ENCODE measurements around the gene C1orf116.

The C1orf116 gene

DNA sequence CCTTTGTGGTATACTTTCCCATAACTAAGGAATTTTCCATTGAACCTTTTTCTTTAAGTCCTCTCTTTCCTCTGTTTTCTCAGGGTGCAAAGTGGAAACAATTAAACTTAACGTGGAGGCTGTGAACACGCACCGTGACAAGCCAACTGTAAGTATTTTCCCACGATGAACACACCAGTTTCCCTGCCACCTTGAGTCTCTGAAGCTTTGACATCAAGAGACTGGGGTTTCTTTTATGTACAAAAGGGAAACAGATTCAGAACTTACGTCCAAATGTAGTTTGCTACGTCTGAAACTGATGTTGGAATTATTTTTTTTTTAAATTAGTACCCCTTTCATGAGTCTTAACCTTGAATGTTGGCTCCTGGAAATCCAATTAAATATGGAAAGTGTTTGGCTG is 38.9 kb upstream of the C1orf116 start:
- H3K9me3 ChIP-seq (ENCODE audit: low read length), result no peaks in the 10 kb centered on the region
- H3K27ac ChIP-seq (ENCODE audit: low read depth, low read length), result no peak overlapping the region
- H3K27me3 ChIP-seq (ENCODE audit: control insufficient read depth in 1 of 2, insufficient read depth in 2 of 2, low read length in 2 of 2), result no peaks in the 10 kb centered on the region
- no peaks in the 10 kb centered on the region for H3K4me1 ChIP-seq (ENCODE audit: insufficient read depth, low read length)
- H3K4me3 ChIP-seq (ENCODE audit: low read depth in 1 of 2, low read length in 2 of 2), result no peak overlapping the region
- no peak overlapping the region for H3K9ac ChIP-seq (ENCODE audit: low read length)
- H3K36me3 ChIP-seq (ENCODE audit: insufficient read depth, low read length), result peaks cover 41% of the 10 kb centered on the region

DNA sequence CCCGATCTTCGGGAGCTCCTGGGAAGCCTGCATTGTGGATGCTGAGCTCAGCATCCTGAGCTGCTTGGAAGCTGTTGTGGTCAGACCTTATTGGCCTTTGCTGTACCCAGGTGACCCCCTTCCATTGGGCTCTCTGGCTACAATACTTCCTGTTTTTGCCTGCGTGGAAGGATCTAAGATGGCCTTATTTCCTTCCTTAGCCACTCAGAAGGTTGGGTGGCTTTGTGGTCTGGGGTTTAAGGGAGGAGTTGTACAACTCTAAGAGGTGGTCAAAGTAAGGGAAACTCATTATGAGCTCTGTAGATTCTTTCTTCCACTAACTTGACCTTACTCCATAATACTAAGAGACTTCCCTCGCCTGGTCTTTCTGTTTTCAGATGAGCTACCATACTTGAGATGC is 38.3 kb upstream of the C1orf116 start:
- Histone ChIP-seq H3K4me1 (ENCODE audit: insufficient read depth, low read length) (no peaks in the 10 kb centered on the region), H3K27ac (ENCODE audit: low read depth, low read length) (no peak overlapping the region), H3K9me3 (ENCODE audit: low read length) (no peaks in the 10 kb centered on the region), H3K27me3 (ENCODE audit: control insufficient read depth in 1 of 2, insufficient read depth in 2 of 2, low read length in 2 of 2) (no peaks in the 10 kb centered on the region), H3K36me3 (ENCODE audit: insufficient read depth, low read length) (peaks cover 46% of the 10 kb centered on the region), H3K4me3 (ENCODE audit: low read depth in 1 of 2, low read length in 2 of 2) (no peak overlapping the region), H3K9ac (ENCODE audit: low read length) (no peak overlapping the region)

DNA sequence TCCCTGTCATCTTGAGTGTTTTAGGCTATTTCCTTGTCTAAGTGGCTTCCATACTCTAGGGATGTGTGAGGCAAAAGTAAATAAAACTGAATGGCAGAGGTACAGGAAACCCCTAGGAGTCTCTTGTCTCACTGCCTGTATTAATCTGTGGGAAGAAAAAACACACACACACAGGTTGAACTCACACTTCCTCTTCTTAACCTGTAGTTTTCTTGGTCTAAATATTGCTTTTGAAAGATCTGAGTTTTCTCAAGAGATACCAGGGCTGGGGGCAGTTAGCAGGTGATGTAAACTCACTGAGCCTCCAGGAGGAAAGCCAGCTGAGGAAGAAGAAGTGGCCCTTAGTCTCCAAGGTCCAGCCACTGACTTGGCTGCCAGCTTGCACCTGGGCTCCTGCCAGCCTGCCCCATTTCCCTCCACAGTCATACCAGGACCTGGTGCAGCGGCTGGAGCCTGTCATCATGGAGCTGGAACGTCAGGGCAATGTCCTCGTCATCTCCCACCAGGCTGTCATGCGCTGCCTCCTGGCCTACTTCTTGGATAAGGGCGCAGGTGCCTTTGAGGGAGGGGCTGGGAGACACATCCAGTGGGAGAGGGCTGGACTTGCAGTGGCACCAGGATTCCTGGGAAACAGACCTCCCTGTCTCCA is 37.4 kb upstream of the C1orf116 start:
- Histone ChIP-seq H3K36me3 (ENCODE audit: insufficient read depth, low read length) (peaks cover 46% of the 10 kb centered on the region), H3K4me1 (ENCODE audit: insufficient read depth, low read length) (no peaks in the 10 kb centered on the region), H3K27me3 (ENCODE audit: control insufficient read depth in 1 of 2, insufficient read depth in 2 of 2, low read length in 2 of 2) (no peaks in the 10 kb centered on the region), H3K4me3 (ENCODE audit: low read depth in 1 of 2, low read length in 2 of 2) (no peak overlapping the region), H3K9ac (ENCODE audit: low read length) (no peak overlapping the region), H3K9me3 (ENCODE audit: low read length) (no peaks in the 10 kb centered on the region), H3K27ac (ENCODE audit: low read depth, low read length) (no peak overlapping the region)

DNA sequence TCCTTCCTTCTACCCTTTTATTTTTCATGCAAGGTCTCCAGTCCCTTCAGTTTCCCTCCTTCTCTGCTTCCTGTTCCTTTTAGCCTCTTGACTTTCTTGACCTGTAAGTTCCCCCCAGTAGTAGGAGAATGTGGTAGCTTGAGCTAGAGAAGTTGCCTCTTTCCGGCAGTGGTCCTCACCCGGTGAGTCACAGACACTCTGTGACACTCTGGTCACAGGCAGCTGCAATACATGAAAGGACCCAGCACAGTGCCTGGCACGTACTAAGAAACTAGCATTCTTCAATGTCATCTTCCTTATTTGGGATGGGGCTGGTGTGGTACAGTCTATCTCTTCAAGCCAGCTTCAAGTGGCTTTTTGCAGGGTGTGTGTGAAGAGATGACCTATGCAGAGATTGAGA is 36.5 kb upstream of the C1orf116 start:
- H3K4me3 ChIP-seq (ENCODE audit: low read depth in 1 of 2, low read length in 2 of 2), result no peak overlapping the region
- no peak overlapping the region for H3K9ac ChIP-seq (ENCODE audit: low read length)

DNA sequence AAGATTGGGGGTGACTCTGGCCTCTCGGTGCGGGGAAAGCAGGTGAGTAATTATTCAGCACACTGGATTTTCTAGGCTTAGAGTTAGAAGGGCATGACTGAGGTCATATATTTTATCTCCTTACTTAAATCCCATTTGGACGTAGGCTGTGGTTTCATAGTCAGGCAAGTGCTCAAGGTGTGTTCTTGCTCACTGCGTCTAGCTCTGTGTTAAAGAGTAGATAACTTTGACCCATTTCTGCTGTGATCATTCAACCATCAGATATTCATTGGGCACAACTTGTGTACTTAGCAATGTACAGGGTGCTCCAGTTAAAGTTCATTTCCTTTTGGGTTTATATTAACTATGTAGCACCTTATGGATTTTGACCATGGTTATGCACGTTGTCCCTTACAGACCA is 35.1 kb upstream of the C1orf116 start:
- H3K9ac ChIP-seq (ENCODE audit: low read length), result no peak overlapping the region

More for the DNA sequence above, 36.5 kb upstream of the C1orf116 start:
- H3K36me3 ChIP-seq (ENCODE audit: insufficient read depth, low read length), result peaks cover 46% of the 10 kb centered on the region
- no peaks in the 10 kb centered on the region for H3K9me3 ChIP-seq (ENCODE audit: low read length)
- no peaks in the 10 kb centered on the region for H3K4me1 ChIP-seq (ENCODE audit: insufficient read depth, low read length)
- H3K27me3 ChIP-seq (ENCODE audit: control insufficient read depth in 1 of 2, insufficient read depth in 2 of 2, low read length in 2 of 2), result no peaks in the 10 kb centered on the region
- no peak overlapping the region for H3K27ac ChIP-seq (ENCODE audit: low read depth, low read length)

DNA sequence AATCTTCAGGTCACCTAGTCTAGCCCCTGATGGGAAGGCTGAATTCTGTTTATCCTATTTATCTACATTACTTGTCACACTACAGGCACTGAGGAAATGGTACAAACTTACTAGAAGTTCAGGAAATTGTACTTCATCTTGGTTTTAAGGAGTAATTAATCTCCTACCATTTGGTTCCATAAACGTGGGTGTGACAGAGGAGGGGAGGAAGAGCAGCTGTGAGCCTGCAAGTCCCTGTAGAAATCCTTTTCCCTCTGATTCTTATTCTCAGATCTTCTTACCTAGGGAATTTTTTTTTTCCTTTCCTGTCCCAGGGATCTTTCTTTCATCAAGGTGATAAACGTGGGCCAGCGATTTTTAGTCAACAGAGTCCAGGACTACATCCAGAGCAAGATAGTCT is 34.6 kb upstream of the C1orf116 start:
- Histone ChIP-seq H3K4me1 (ENCODE audit: insufficient read depth, low read length) (no peaks in the 10 kb centered on the region), H3K27me3 (ENCODE audit: control insufficient read depth in 1 of 2, insufficient read depth in 2 of 2, low read length in 2 of 2) (no peaks in the 10 kb centered on the region), H3K27ac (ENCODE audit: low read depth, low read length) (no peak overlapping the region), H3K36me3 (ENCODE audit: insufficient read depth, low read length) (peaks cover 59% of the 10 kb centered on the region), H3K9ac (ENCODE audit: low read length) (no peak overlapping the region), H3K4me3 (ENCODE audit: low read depth in 1 of 2, low read length in 2 of 2) (no peak overlapping the region), H3K9me3 (ENCODE audit: low read length) (no peaks in the 10 kb centered on the region)

More for the DNA sequence above, 35.1 kb upstream of the C1orf116 start:
- H3K36me3 ChIP-seq (ENCODE audit: insufficient read depth, low read length), result peaks cover 58% of the 10 kb centered on the region
- H3K27me3 ChIP-seq (ENCODE audit: control insufficient read depth in 1 of 2, insufficient read depth in 2 of 2, low read length in 2 of 2), result no peaks in the 10 kb centered on the region
- H3K9me3 ChIP-seq (ENCODE audit: low read length), result no peaks in the 10 kb centered on the region
- no peak overlapping the region for H3K27ac ChIP-seq (ENCODE audit: low read depth, low read length)
- H3K4me3 ChIP-seq (ENCODE audit: low read depth in 1 of 2, low read length in 2 of 2), result no peak overlapping the region
- no peaks in the 10 kb centered on the region for H3K4me1 ChIP-seq (ENCODE audit: insufficient read depth, low read length)

DNA sequence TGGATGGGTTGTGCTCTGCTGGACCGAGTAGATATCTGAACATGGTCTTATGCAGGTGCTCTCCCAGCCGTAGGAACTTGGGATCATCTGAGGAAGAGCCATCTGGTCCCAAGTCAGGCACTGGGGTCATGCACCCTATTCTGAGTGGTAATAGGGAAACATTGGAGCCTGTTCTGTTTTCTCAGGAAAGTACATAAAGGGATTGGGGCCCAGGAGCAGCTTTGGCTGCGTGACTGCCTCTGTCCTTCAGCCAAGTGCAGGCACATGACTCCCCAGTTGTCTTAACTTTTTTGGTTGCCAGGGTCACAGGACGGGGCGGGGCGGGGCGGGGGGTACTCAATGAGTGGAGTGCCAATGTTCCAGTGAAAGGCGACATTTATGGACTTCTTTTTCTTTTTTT is 32.0 kb upstream of the C1orf116 start:
- H3K9me3 ChIP-seq (ENCODE audit: low read length), result no peaks in the 10 kb centered on the region
- no peak overlapping the region for H3K9ac ChIP-seq (ENCODE audit: low read length)
- H3K4me3 ChIP-seq (ENCODE audit: low read depth in 1 of 2, low read length in 2 of 2), result no peak overlapping the region
- no peak overlapping the region for H3K27ac ChIP-seq (ENCODE audit: low read depth, low read length)
- no peaks in the 10 kb centered on the region for H3K27me3 ChIP-seq (ENCODE audit: control insufficient read depth in 1 of 2, insufficient read depth in 2 of 2, low read length in 2 of 2)
- H3K4me1 ChIP-seq (ENCODE audit: insufficient read depth, low read length), result no peaks in the 10 kb centered on the region
- peaks cover 61% of the 10 kb centered on the region for H3K36me3 ChIP-seq (ENCODE audit: insufficient read depth, low read length)

DNA sequence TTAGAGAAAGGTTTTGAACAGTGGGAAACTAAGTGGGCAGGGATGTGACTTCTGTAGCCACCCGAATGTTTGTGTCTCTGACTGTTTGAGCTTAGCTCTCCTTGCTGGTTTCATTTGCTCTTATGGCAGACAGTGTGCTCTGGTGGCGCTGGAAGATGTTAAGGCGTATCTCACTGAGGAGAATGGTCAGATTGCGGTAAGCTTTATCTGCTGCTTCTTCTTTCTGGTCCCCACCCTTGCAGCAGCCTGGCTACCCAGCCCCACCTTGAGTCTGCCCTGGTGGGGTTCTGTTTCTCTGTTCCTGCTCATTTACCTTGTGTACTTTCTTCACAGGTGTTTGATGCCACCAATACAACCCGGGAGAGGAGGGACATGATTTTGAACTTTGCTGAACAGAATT is 30.5 kb upstream of the C1orf116 start:
- H3K27me3 ChIP-seq (ENCODE audit: control insufficient read depth in 1 of 2, insufficient read depth in 2 of 2, low read length in 2 of 2), result no peaks in the 10 kb centered on the region
- H3K4me1 ChIP-seq (ENCODE audit: insufficient read depth, low read length), result no peaks in the 10 kb centered on the region
- H3K36me3 ChIP-seq (ENCODE audit: insufficient read depth, low read length), result peaks cover 50% of the 10 kb centered on the region
- no peak overlapping the region for H3K9ac ChIP-seq (ENCODE audit: low read length)
- no peak overlapping the region for H3K4me3 ChIP-seq (ENCODE audit: low read depth in 1 of 2, low read length in 2 of 2)
- no peak overlapping the region for H3K27ac ChIP-seq (ENCODE audit: low read depth, low read length)
- no peaks in the 10 kb centered on the region for H3K9me3 ChIP-seq (ENCODE audit: low read length)

DNA sequence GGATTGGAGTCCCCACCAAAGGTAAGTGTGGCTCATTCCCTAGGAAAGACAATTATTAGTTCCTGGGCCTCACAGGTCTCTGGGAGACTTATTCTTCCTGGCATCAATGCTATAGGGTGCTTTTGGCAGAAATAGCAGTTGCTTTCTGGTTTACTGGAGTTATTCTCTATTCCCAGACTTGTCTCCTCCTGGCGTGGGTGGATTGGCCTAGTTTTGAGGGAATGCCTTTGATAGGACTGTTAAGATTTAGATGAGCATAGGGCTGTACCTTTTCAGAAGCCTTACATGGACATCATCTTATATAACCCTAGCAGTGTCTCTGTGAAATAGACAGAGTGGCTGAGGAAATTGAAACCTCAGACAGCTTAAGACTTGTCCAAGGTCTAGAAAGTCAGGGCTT is 29.5 kb upstream of the C1orf116 start:
- H3K4me1 ChIP-seq (ENCODE audit: insufficient read depth, low read length), result no peaks in the 10 kb centered on the region
- no peak overlapping the region for H3K9ac ChIP-seq (ENCODE audit: low read length)
- H3K27me3 ChIP-seq (ENCODE audit: control insufficient read depth in 1 of 2, insufficient read depth in 2 of 2, low read length in 2 of 2), result no peaks in the 10 kb centered on the region
- peaks cover 40% of the 10 kb centered on the region for H3K36me3 ChIP-seq (ENCODE audit: insufficient read depth, low read length)
- no peak overlapping the region for H3K4me3 ChIP-seq (ENCODE audit: low read depth in 1 of 2, low read length in 2 of 2)
- no peaks in the 10 kb centered on the region for H3K9me3 ChIP-seq (ENCODE audit: low read length)
- H3K27ac ChIP-seq (ENCODE audit: low read depth, low read length), result no peak overlapping the region

DNA sequence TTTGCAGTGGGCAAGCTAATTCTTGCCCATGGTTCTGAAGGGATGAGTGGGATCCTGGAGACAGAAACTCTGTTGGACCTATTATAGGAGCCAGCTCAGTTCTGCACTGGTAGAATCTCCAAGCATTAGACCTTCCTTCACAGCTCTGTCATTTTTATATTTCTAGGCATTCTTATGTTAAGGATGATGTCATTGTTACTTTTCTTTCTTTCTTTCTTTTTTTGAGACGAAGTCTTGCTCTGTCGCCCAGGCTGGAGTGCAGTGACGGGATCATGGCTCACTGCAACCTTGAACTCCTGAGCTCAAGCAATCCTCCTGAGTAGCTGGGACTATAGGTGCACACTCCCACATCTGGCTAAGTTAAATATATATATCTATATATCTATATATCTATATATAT is 28.0 kb upstream of the C1orf116 start:
- Histone ChIP-seq H3K36me3 (ENCODE audit: insufficient read depth, low read length) (peaks cover 32% of the 10 kb centered on the region), H3K9me3 (ENCODE audit: low read length) (no peaks in the 10 kb centered on the region), H3K4me3 (ENCODE audit: low read depth in 1 of 2, low read length in 2 of 2) (no peak overlapping the region), H3K27me3 (ENCODE audit: control insufficient read depth in 1 of 2, insufficient read depth in 2 of 2, low read length in 2 of 2) (no peaks in the 10 kb centered on the region), H3K4me1 (ENCODE audit: insufficient read depth, low read length) (no peaks in the 10 kb centered on the region), H3K27ac (ENCODE audit: low read depth, low read length) (no peak overlapping the region), H3K9ac (ENCODE audit: low read length) (no peak overlapping the region)

DNA sequence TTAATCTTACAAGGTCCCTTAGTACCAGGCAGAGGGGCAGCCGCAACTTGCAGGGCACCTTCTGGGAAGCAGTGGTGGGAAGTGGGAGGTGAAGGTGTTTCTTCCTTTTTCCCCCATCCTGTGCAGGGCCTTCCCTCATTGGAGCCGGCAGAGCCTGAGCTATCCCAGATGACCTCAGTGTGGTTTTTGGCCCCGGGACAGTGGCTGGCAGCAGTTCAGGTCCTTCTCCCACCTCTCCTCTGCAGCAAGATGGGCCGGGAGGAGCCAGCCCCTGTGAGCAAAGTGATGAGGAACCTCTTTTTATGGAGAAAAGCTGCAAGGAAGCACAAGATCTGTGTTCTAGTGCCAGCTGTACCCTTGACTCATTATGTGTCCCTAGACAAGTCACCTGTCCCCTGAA is 27.3 kb upstream of the C1orf116 start:
- H3K9ac ChIP-seq (ENCODE audit: low read length), result no peak overlapping the region
- H3K36me3 ChIP-seq (ENCODE audit: insufficient read depth, low read length), result peaks cover 32% of the 10 kb centered on the region

More for the DNA sequence above, 27.3 kb upstream of the C1orf116 start:
- Histone ChIP-seq H3K4me3 (ENCODE audit: low read depth in 1 of 2, low read length in 2 of 2) (no peak overlapping the region), H3K27me3 (ENCODE audit: control insufficient read depth in 1 of 2, insufficient read depth in 2 of 2, low read length in 2 of 2) (no peaks in the 10 kb centered on the region), H3K4me1 (ENCODE audit: insufficient read depth, low read length) (no peaks in the 10 kb centered on the region), H3K9me3 (ENCODE audit: low read length) (no peaks in the 10 kb centered on the region), H3K27ac (ENCODE audit: low read depth, low read length) (no peak overlapping the region)
